WTC11 (cell line): Measurements from ENCODE around the gene FURIN. TPM values are rescaled to one million over a fixed set of nuclear protein-coding genes. Genes with fewer than 3 reads are reported as not detected.

ENCODE experiments used
- ATAC-seq: fragments of 200-7000 bp; cut with Tn5 transposase; 2 replicates; pipeline ENCODE4 v1.10.0; 2021; ENCODE audit warnings: mild to moderate bottlenecking, moderate library complexity
- CTCF ChIA-PET: fragments of 300-600 bp; sonication (Branson Sonifier 250); formaldehyde crosslinking; loops from one replicate; lab custom pipeline; 2021; ENCODE audit warnings: antibody characterized with exemption; lab: Charles Lee
- POLR2A ChIA-PET: fragments of 350-600 bp; sonication (Branson Sonifier 250); formaldehyde crosslinking; loops from one replicate; lab custom pipeline; 2021; ENCODE audit warnings: antibody characterized with exemption; lab: Charles Lee
- DNase-seq: peaks from one replicate; pipeline ENCODE4 v3.0.0; 2021; ENCODE audit warnings: low spot score
- H3K27ac Mint-ChIP-seq: 2 replicates; pipeline ENCODE4 v1.8.0; 2021; ENCODE audit warnings: mixed read lengths
- H3K27me3 Mint-ChIP-seq: 2 replicates; pipeline ENCODE4 v1.8.0; 2021; ENCODE audit warnings: low read depth, mild to moderate bottlenecking, moderate library complexity, mixed read lengths
- H3K36me3 Mint-ChIP-seq: 2 replicates; pipeline ENCODE4 v1.8.0; 2021; ENCODE audit warnings: mixed read lengths
- H3K4me1 Mint-ChIP-seq: 2 replicates; pipeline ENCODE4 v1.8.0; 2022; ENCODE audit warnings: mixed read lengths
- H3K4me3 Mint-ChIP-seq: 2 replicates; pipeline ENCODE4 v1.8.0; 2021; ENCODE audit warnings: mild to moderate bottlenecking, moderate library complexity, mixed read lengths
- H3K9me3 Mint-ChIP-seq: 2 replicates; pipeline ENCODE4 v1.8.0; 2021; ENCODE audit warnings: mixed read lengths
- E2F1 ChIP-seq: sonication (generic); formaldehyde crosslinking; IDR thresholded peaks from 2 replicates; pipeline ENCODE4 v1.8.0; 2022; ENCODE audit warnings: mild to moderate bottlenecking, missing genetic modification reagents
- ERG ChIP-seq: fragments of 250-450 bp; sonication (Bioruptor Pico); IDR thresholded peaks from 2 replicates; pipeline ENCODE4 v1.8.0; 2021; ENCODE audit warnings: mild to moderate bottlenecking
- ETV6 ChIP-seq: sonication (generic); formaldehyde crosslinking; IDR thresholded peaks from 2 replicates; pipeline ENCODE4 v1.8.1; 2022; ENCODE audit warnings: mild to moderate bottlenecking, missing genetic modification reagents
- FOXK1 ChIP-seq: sonication (generic); formaldehyde crosslinking; IDR thresholded peaks from 2 replicates; pipeline ENCODE4 v1.8.0; 2022; ENCODE audit warnings: mild to moderate bottlenecking, moderate library complexity, missing genetic modification reagents
- FOXP1 ChIP-seq: sonication (generic); formaldehyde crosslinking; IDR thresholded peaks from 2 replicates; pipeline ENCODE4 v1.8.0; 2022; ENCODE audit warnings: missing genetic modification reagents, mild to moderate bottlenecking, moderate library complexity, borderline replicate concordance
- GABPB1 ChIP-seq: sonication (generic); formaldehyde crosslinking; IDR thresholded peaks from 2 replicates; pipeline ENCODE4 v1.8.1; 2023; ENCODE audit warnings: mild to moderate bottlenecking, missing genetic modification reagents
- JUN ChIP-seq: sonication (generic); formaldehyde crosslinking; IDR thresholded peaks from 2 replicates; pipeline ENCODE4 v1.8.0; 2023; ENCODE audit warnings: mild to moderate bottlenecking, missing genetic modification reagents
- MXD4 ChIP-seq: fragments of 250-450 bp; sonication (Bioruptor Pico); IDR thresholded peaks from 2 replicates; pipeline ENCODE4 v1.8.0; 2021; ENCODE audit warnings: mild to moderate bottlenecking, moderate library complexity, borderline replicate concordance
- NR3C1 ChIP-seq: sonication (generic); formaldehyde crosslinking; conservative IDR thresholded peaks from 2 replicates; pipeline ENCODE4 v1.8.1; 2023; ENCODE audit warnings: low read depth, mild to moderate bottlenecking, missing genetic modification reagents
- PRDM15 ChIP-seq: sonication (generic); formaldehyde crosslinking; IDR thresholded peaks from 2 replicates; pipeline ENCODE4 v1.8.0; 2022; ENCODE audit warnings: missing genetic modification reagents
- SMAD3 ChIP-seq: sonication (generic); formaldehyde crosslinking; IDR thresholded peaks from 2 replicates; pipeline ENCODE4 v1.8.0; 2022; ENCODE audit warnings: missing genetic modification reagents, mild to moderate bottlenecking, borderline replicate concordance
- ZNF232 ChIP-seq: sonication (generic); formaldehyde crosslinking; IDR thresholded peaks from 2 replicates; pipeline ENCODE4 v1.8.0; 2022; ENCODE audit warnings: mild to moderate bottlenecking, missing genetic modification reagents
- ZNF281 ChIP-seq: sonication (generic); formaldehyde crosslinking; IDR thresholded peaks from 2 replicates; pipeline ENCODE4 v1.8.0; 2023; ENCODE audit warnings: mild to moderate bottlenecking, missing genetic modification reagents
- ZNF396 ChIP-seq: fragments of 250-450 bp; sonication (Bioruptor Pico); IDR thresholded peaks from 2 replicates; pipeline ENCODE4 v1.8.0; 2021; ENCODE audit warnings: mild to moderate bottlenecking, moderate library complexity, borderline replicate concordance
- ZNF512 ChIP-seq: sonication (generic); formaldehyde crosslinking; IDR thresholded peaks from 2 replicates; pipeline ENCODE4 v1.8.1; 2022; ENCODE audit warnings: missing genetic modification reagents, borderline replicate concordance
- ZSCAN18 ChIP-seq: fragments of 250-450 bp; sonication (Bioruptor Pico); IDR thresholded peaks from 2 replicates; pipeline ENCODE4 v2.1.2; 2022; ENCODE audit warnings: mild to moderate bottlenecking, moderate library complexity
- total RNA-seq: library from RNA; stranded (reverse); gene quantifications from 3 replicates; pipeline ENCODE4 v1.2.3, GENCODE V29; 2021

The FURIN gene
- total RNA-seq, 1 experiment from 2014 or later = 46.3 TPM

GRCh38 chr15:90857337-90857736 lies 11.1 kb upstream of the FURIN start (continued):
- TF ChIP-seq PRDM15 = no peak
- TF ChIP-seq ZNF232 (CRISPR knock-in tag) = no peak
- TF ChIP-seq ZNF396 (CRISPR knock-in tag) = no peak
- TF ChIP-seq ZNF281 (CRISPR knock-in tag) = no peak

GRCh38 chr15:90857883-90858443 lies 10.4 kb upstream of the FURIN start:
- Mint-ChIP-seq H3K27me3 (no peaks in the 10 kb centered on the region), H3K9me3 (no peaks in the 10 kb centered on the region), H3K27ac (no peak overlapping the region), H3K4me1 (peaks cover 14% of the 10 kb centered on the region), H3K4me3 (no peak overlapping the region), H3K36me3 (no peaks in the 10 kb centered on the region)
- ATAC-seq (no peak), DNase-seq (no peak)
- TF ChIP-seq FOXP1 (CRISPR knock-in tag) (no peak), JUN (CRISPR knock-in tag) (no peak), FOXK1 (CRISPR knock-in tag) (no peak), NR3C1 (CRISPR knock-in tag) (no peak), ZNF512 (CRISPR knock-in tag) (no peak), ERG (CRISPR knock-in tag) (no peak)
- POLR2A ChIA-PET = no interaction called here
- CTCF ChIA-PET = interaction anchor here (2.3 kb wide), 1 partner anchor 27 kb away, joined by 11 read pairs; the partner anchor contains the start of gene FES

- ChIA-PET CTCF (interaction anchor here (0.7 to 2.3 kb wide), 9 partner anchors 10 to 212 kb away, joined by 3 to 11 read pairs (median 4); partner anchors contain the start of genes FES and HDDC3), POLR2A (interaction anchor here (0.7 to 1.4 kb wide), 5 partner anchors 11 to 154 kb away, joined by 3 to 4 read pairs (median 4); no protein-coding TSS in a partner anchor)
- no peaks in the 10 kb centered on the region for H3K9me3 Mint-ChIP-seq
- ATAC-seq = peak; percentile 83
- H3K4me3 Mint-ChIP-seq = no peak overlapping the region
- H3K4me1 Mint-ChIP-seq = peaks cover 14% of the 10 kb centered on the region
- no peak for DNase-seq
- H3K27ac Mint-ChIP-seq = peak overlapping the region; percentile 93
- no peaks in the 10 kb centered on the region for H3K36me3 Mint-ChIP-seq
- no peaks in the 10 kb centered on the region for H3K27me3 Mint-ChIP-seq
- TF ChIP-seq GABPB1 (peak; percentile 42; the same call in 1 of the 2 replicates), MXD4 (CRISPR knock-in tag) (no peak), ETV6 (CRISPR knock-in tag) (0 out of 2 replicates have a peak, but pooled peaks have one; percentile 40), E2F1 (CRISPR knock-in tag) (0 out of 2 replicates have a peak, but pooled peaks have one; percentile 26), SMAD3 (CRISPR knock-in tag) (no peak), FOXP1 (CRISPR knock-in tag) (no peak), ZSCAN18 (CRISPR knock-in tag) (no peak)
These were observed 8.9 kb upstream of the FURIN start for GRCh38 chr15:90859234-90860131.
